OCI-LY3 (cell line): ENCODE results near the gene SERPINB12.

ENCODE experiments used
- EZH2phosphoT487 ChIP-seq: fragments of 200-600 bp; shearing (Covaris generic); IDR thresholded peaks from 2 replicates; pipeline ENCODE4 v1.6.1; 2018; ENCODE audit warnings: antibody characterized with exemption, mixed run types, low read depth
- TF ChIP-seq, protein P1 (sequence below): fragments of 200-600, 300-600 bp; sonication (generic); IDR thresholded peaks from 2 replicates; pipeline ENCODE4 v1.5.1; 2014; ENCODE audit warnings: antibody characterized with exemption, low read length, low read depth

DNA sequence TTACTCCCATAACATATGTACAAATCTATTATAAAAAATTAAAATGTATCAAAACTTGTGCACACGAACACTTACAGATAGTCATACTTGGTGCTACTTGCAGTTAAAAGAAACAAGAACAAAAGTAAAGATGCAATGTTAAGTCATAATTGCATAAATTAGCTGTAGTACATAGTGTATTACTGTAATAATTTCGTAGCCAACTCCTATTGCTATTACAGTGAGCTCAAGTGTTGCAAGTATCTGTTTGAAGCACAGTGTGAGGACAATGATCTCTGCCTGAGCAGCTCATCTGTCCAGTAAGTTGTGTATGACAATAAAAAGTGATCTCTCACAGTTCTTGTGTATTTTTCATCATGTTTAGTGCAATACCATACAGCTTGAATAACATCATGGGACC, 37.4 kb downstream of the SERPINB12 start:
- TF ChIP-seq, protein P1, sequence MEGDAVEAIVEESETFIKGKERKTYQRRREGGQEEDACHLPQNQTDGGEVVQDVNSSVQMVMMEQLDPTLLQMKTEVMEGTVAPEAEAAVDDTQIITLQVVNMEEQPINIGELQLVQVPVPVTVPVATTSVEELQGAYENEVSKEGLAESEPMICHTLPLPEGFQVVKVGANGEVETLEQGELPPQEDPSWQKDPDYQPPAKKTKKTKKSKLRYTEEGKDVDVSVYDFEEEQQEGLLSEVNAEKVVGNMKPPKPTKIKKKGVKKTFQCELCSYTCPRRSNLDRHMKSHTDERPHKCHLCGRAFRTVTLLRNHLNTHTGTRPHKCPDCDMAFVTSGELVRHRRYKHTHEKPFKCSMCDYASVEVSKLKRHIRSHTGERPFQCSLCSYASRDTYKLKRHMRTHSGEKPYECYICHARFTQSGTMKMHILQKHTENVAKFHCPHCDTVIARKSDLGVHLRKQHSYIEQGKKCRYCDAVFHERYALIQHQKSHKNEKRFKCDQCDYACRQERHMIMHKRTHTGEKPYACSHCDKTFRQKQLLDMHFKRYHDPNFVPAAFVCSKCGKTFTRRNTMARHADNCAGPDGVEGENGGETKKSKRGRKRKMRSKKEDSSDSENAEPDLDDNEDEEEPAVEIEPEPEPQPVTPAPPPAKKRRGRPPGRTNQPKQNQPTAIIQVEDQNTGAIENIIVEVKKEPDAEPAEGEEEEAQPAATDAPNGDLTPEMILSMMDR = no peak
- no peak for TF ChIP-seq EZH2phosphoT487
